Kidney capillary endothelial cell (primary cell): Measurements from ENCODE around the gene GOPC.

Experiments
- DNase-seq: peaks from one replicate; pipeline ENCODE4 v3.0.0-alpha.2; 2018; ENCODE audit warnings: low spot score

The GOPC gene

GRCh38 chr6:117514655-117515054, 87.7 kb downstream of the GOPC start:
- no peak for DNase-seq

- no peak for DNase-seq
These were observed 88.4 kb downstream of the GOPC start for GRCh38 chr6:117513778-117514365.

GRCh38 chr6:117512987-117513573, 89.2 kb downstream of the GOPC start:
- no peak for DNase-seq

- no peak for DNase-seq
These were observed 90.1 kb downstream of the GOPC start for GRCh38 chr6:117512056-117512828.
